PC-3 (cell line): ENCODE measurements around the gene PPP1R17.

Source experiments
- CTCF ChIP-seq: fragments of 300-600 bp; sonication (generic); conservative IDR thresholded peaks from 2 replicates; pipeline ENCODE4 v1.5.1; 2017; ENCODE audit warnings: antibody characterized with exemption, low read depth, mild to moderate bottlenecking, low read length
- EZH2 ChIP-seq: fragments of 300-600 bp; sonication (generic); IDR thresholded peaks from one replicate; pipeline ENCODE4 v1.6.1; 2017; ENCODE audit warnings: antibody characterized with exemption, mild to moderate bottlenecking, low read length; ENCODE audit not compliant: unreplicated experiment
- EZH2phosphoT487 ChIP-seq: fragments of 300-600 bp; sonication (generic); IDR thresholded peaks from 2 replicates; pipeline ENCODE4 v1.6.1; 2018; ENCODE audit warnings: mild to moderate bottlenecking, antibody characterized with exemption, low read length, borderline replicate concordance

GRCh38 chr7:31720366-31720765 lies 33.4 kb downstream of the PPP1R17 start:
- no peak for TF ChIP-seq EZH2
- TF ChIP-seq CTCF, result no peak
- TF ChIP-seq EZH2phosphoT487, result no peak
